ENCODE data around the gene CLDN24.

CLDN24 gene

GRCh38 chr4:183322326-183322725 lies at the start of gene CLDN24:
TSS of gene CLDN24 (minus strand) at chr4:183322426. CDS start at chr4:183322426, 0 bp downstream.
- DNase-seq (ENCODE audit: low spot score) = no peak

GRCh38 chr4:183370786-183371185 lies 48.6 kb upstream of the CLDN24 start:
- no peak for DNase-seq (ENCODE audit: low spot score)

- DNase-seq (ENCODE audit: low spot score) = no peak
Observed at GRCh38 chr4:183369073-183369472, 46.8 kb upstream of the CLDN24 start.

- DNase-seq (ENCODE audit: low spot score) = no peak
Observed at GRCh38 chr4:183366206-183366835, 44.1 kb upstream of the CLDN24 start.

- no peak for DNase-seq (ENCODE audit: low spot score)
Observed at GRCh38 chr4:183364025-183364424, 41.8 kb upstream of the CLDN24 start.

GRCh38 chr4:183362916-183363542 lies 40.8 kb upstream of the CLDN24 start:
- no peak for DNase-seq (ENCODE audit: low spot score)

- DNase-seq (ENCODE audit: low spot score) = no peak
Observed at GRCh38 chr4:183362036-183362435, 39.8 kb upstream of the CLDN24 start.

- DNase-seq (ENCODE audit: low spot score) = no peak
Observed at GRCh38 chr4:183360161-183360919, 38.1 kb upstream of the CLDN24 start.

- DNase-seq (ENCODE audit: low spot score) = no peak
Observed at GRCh38 chr4:183358215-183358755, 36.1 kb upstream of the CLDN24 start.

- DNase-seq (ENCODE audit: low spot score) = no peak
Observed at GRCh38 chr4:183356931-183357675, 34.9 kb upstream of the CLDN24 start.

- DNase-seq (ENCODE audit: low spot score) = no peak
Observed at GRCh38 chr4:183356173-183356830, 34.1 kb upstream of the CLDN24 start.

GRCh38 chr4:183355405-183355804 lies 33.2 kb upstream of the CLDN24 start:
- DNase-seq (ENCODE audit: low spot score) = no peak

GRCh38 chr4:183354219-183354618 lies 32.0 kb upstream of the CLDN24 start:
- DNase-seq (ENCODE audit: low spot score) = no peak

- no peak for DNase-seq (ENCODE audit: low spot score)
Observed at GRCh38 chr4:183353557-183353956, 31.3 kb upstream of the CLDN24 start.

- no peak for DNase-seq (ENCODE audit: low spot score)
Observed at GRCh38 chr4:183352546-183352945, 30.3 kb upstream of the CLDN24 start.

GRCh38 chr4:183350317-183351071 lies 28.3 kb upstream of the CLDN24 start:
- no peak for DNase-seq (ENCODE audit: low spot score)

- DNase-seq (ENCODE audit: low spot score) = no peak
Observed at GRCh38 chr4:183349673-183350072, 27.4 kb upstream of the CLDN24 start.

- no peak for DNase-seq (ENCODE audit: low spot score)
Observed at GRCh38 chr4:183348706-183349659, 26.8 kb upstream of the CLDN24 start.

- no peak for DNase-seq (ENCODE audit: low spot score)
Observed at GRCh38 chr4:183348136-183348535, 25.9 kb upstream of the CLDN24 start.

- DNase-seq (ENCODE audit: low spot score) = no peak
Observed at GRCh38 chr4:183347566-183347965, 25.3 kb upstream of the CLDN24 start.
